Measurements from ENCODE around the gene PSMG1. TPM values are rescaled to one million over a fixed set of nuclear protein-coding genes. Genes with fewer than 3 reads are reported as not detected.

PSMG1 gene
- total RNA-seq, 1 experiment from 2014 or later: 78.8 TPM

GRCh38 chr21:39155578-39155977 lies 27.7 kb downstream of the PSMG1 start:
- no peak overlapping the region for H3K27ac ChIP-seq (ENCODE audit: insufficient read length, low read depth, low read length)
- H3K4ac ChIP-seq (ENCODE audit: low read depth, low read length): no peak overlapping the region
- no peak overlapping the region for H3K56ac ChIP-seq (ENCODE audit: insufficient read length, low read depth, low read length)
- Mint-ChIP-seq H3K27ac (no peak overlapping the region), H3K36me3 (ENCODE audit: insufficient read depth in 1 of 3, low read depth in 3 of 3) (peaks cover 3 to 10% (median 4%) of the 10 kb centered on the region in 3 experiments; a peak in 5 of 7 replicates), H3K9me3 (peaks cover 9 to 15% of the 10 kb centered on the region in 2 experiments), H3K4me3 (no peak overlapping the region), H3K4me1 (no peaks in the 10 kb centered on the region), H3K27me3 (ENCODE audit: low read depth) (no peaks in the 10 kb centered on the region; the same call in 1 of the 2 replicates)
- no peak overlapping the region for H3T11ph ChIP-seq (ENCODE audit: low read length)
- H2AK5ac ChIP-seq (ENCODE audit: insufficient read length, low read length): no peak overlapping the region
- no peaks in the 10 kb centered on the region for H3K79me1 ChIP-seq (ENCODE audit: insufficient read depth, low read depth, low read length, poor library complexity, severe bottlenecking)
- no peak overlapping the region for H2BK12ac ChIP-seq (ENCODE audit: insufficient read length, low read depth, low read length)
- no peak overlapping the region for H4K5ac ChIP-seq (ENCODE audit: insufficient read length, low read depth, low read length)
- H3K23ac ChIP-seq (ENCODE audit: insufficient read length, low read depth, low read length): no peak overlapping the region
- no peaks in the 10 kb centered on the region for H4K20me1 ChIP-seq (ENCODE audit: control insufficient read depth, insufficient read depth, insufficient read length)
- no peak for TF ChIP-seq CTCF (conservative IDR thresholded peaks at IDR 0.05)
- no peaks in the 10 kb centered on the region for H3K9me3 ChIP-seq (ENCODE audit: control insufficient read depth, low read depth, low read length)
- H3K14ac ChIP-seq (ENCODE audit: insufficient read depth, low read length): no peak overlapping the region
- no peak overlapping the region for H2AFZ ChIP-seq (ENCODE audit: low read length)
- H2BK20ac ChIP-seq (ENCODE audit: low read depth, low read length, poor library complexity, severe bottlenecking): no peak overlapping the region
- no peak overlapping the region for H2BK120ac ChIP-seq (ENCODE audit: low read depth, low read length, poor library complexity, severe bottlenecking)
- no peak overlapping the region for H3K18ac ChIP-seq (ENCODE audit: insufficient read length, low read depth, low read length)
- H3K23me2 ChIP-seq (ENCODE audit: insufficient read length, low read depth, low read length, poor library complexity, severe bottlenecking): no peaks in the 10 kb centered on the region
- no peaks in the 10 kb centered on the region for H3K4me1 ChIP-seq (ENCODE audit: insufficient read depth, low read length)
- H3K4me2 ChIP-seq (ENCODE audit: insufficient read depth, insufficient read length, low read length): no peak overlapping the region
- no peak overlapping the region for H2BK5ac ChIP-seq (ENCODE audit: insufficient read length, low read length)
- H2BK15ac ChIP-seq (ENCODE audit: low read depth, low read length): no peak overlapping the region
- no peaks in the 10 kb centered on the region for H3K27me3 ChIP-seq (ENCODE audit: insufficient read depth, low read length)
- H3K9ac ChIP-seq (ENCODE audit: extremely low read depth, insufficient read length, low read length): no peak overlapping the region
- no peak overlapping the region for H4K8ac ChIP-seq (replicated peaks; ENCODE audit: insufficient read length, low read depth, low read length)
- no peak for DNase-seq
- WGBS (ENCODE audit: extremely low coverage, insufficient read length, low lambda C conversion rate): no CpG with 5 or more reads among the region's 2 CpGs
- no peaks in the 10 kb centered on the region for H3K79me2 ChIP-seq (ENCODE audit: insufficient read depth, low read length)
- H4K91ac ChIP-seq (ENCODE audit: insufficient read length, low read depth, low read length): no peak overlapping the region

Data from H9 (cell line).